GM21723 (cell line): ENCODE measurements around the gene ATP9B.
"Not testable (repeated sequence)": the region's sequence is repeated elsewhere in the genome, so short reads cannot be mapped to it uniquely, and the experiment has no call there.

Experiments used
- ATAC-seq: cut with Tn5 transposase; IDR thresholded peaks from one replicate; pipeline ENCODE4 v1.9.1; 2021; ENCODE audit warnings: mild to moderate bottlenecking, moderate library complexity; ENCODE audit not compliant: unreplicated experiment

Gene ATP9B

GRCh38 chr18:79135924-79136323 is 66.7 kb downstream of the ATP9B start:
- ATAC-seq, result no peak

- ATAC-seq, result no peak
These were observed 67.5 kb downstream of the ATP9B start for GRCh38 chr18:79136742-79137141.

- ATAC-seq, result no peak
These were observed 70.0 kb downstream of the ATP9B start for GRCh38 chr18:79139206-79139605.

- ATAC-seq, result no peak
These were observed 77.8 kb downstream of the ATP9B start for GRCh38 chr18:79147014-79147413.

- no peak for ATAC-seq
These were observed 82.0 kb downstream of the ATP9B start for GRCh38 chr18:79151191-79151590.

- no peak for ATAC-seq
These were observed 87.1 kb downstream of the ATP9B start for GRCh38 chr18:79156327-79156726.

GRCh38 chr18:79164706-79165105 is 95.5 kb downstream of the ATP9B start:
- ATAC-seq, result no peak

GRCh38 chr18:79166702-79167101 is 97.5 kb downstream of the ATP9B start:
- no peak for ATAC-seq

GRCh38 chr18:79167526-79168190 is 98.5 kb downstream of the ATP9B start:
- ATAC-seq, result no peak

- no peak for ATAC-seq
These were observed 100.9 kb downstream of the ATP9B start for GRCh38 chr18:79169958-79170555.

- ATAC-seq, result not testable (repeated sequence)
These were observed 103.1 kb downstream of the ATP9B start for GRCh38 chr18:79172331-79172730.

- ATAC-seq, result no peak
These were observed 104.5 kb downstream of the ATP9B start for GRCh38 chr18:79173742-79174141.

GRCh38 chr18:79178113-79178531 is 108.9 kb downstream of the ATP9B start:
- ATAC-seq, result no peak

- no peak for ATAC-seq
These were observed 113.0 kb downstream of the ATP9B start for GRCh38 chr18:79182047-79182713.

- ATAC-seq, result no peak
These were observed 116.5 kb downstream of the ATP9B start for GRCh38 chr18:79185648-79186047.

- peak; percentile 89 for ATAC-seq
These were observed 117.5 kb downstream of the ATP9B start for GRCh38 chr18:79186649-79187048.

- ATAC-seq, result no peak
These were observed 118.5 kb downstream of the ATP9B start for GRCh38 chr18:79187532-79188277.

GRCh38 chr18:79191418-79191817 is 122.2 kb downstream of the ATP9B start:
- ATAC-seq, result no peak

- ATAC-seq, result no peak
These were observed 122.8 kb downstream of the ATP9B start for GRCh38 chr18:79191956-79192355.

- no peak for ATAC-seq
These were observed 124.6 kb downstream of the ATP9B start for GRCh38 chr18:79193826-79194225.
